Measurements from ENCODE around the gene KCNMA1.

KCNMA1 gene

DNA sequence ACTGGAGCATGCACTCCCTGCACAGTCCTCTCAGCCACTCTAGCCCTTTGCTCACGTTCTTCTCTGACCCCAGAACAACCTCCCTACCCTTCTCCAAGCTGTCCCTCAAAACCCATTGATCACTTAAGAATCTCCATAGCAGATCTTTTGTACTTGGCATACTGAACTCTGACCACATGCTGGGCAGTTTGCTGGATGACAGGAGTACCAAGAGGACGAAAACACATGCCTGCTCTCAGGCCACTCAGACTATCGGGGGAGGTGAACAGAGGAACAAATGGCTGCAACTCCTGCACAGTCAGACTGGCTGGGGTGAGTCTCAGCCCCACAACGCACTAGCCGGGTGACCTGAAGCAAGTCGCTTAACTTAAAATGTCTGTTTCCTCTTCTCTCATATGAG, 52.7 kb downstream of the KCNMA1 start:
- Histone ChIP-seq H4K20me1 (peaks cover 0 to 33% (median 0%) of the 10 kb centered on the region in 11 experiments; a peak in 2 of 22 replicates), H3K27ac (no peak overlapping the region), H3K4me1 (peaks cover 0 to 34% (median 14%) of the 10 kb centered on the region in 10 experiments; a peak in 15 of 20 replicates), H3K4me3 (no peak overlapping the region), H3K36me3 (peaks cover 0 to 7% (median 0%) of the 10 kb centered on the region in 11 experiments; a peak in 1 of 22 replicates), H3K9me3 (replicated peaks in 1 of 11) (peaks cover 0 to 14% (median 0%) of the 10 kb centered on the region in 11 experiments; a peak in 2 of 22 replicates), H3K4me2 (no peak overlapping the region), H3K27me3 (no peaks in the 10 kb centered on the region), H3K9ac (no peak overlapping the region)
- TF ChIP-seq Cebpa-rat (IDR thresholded peaks at IDR 0.05) = no peak

GRCh38 chr10:77583527-77583926, 54.1 kb downstream of the KCNMA1 start:
- H4K20me1 ChIP-seq = peaks cover 0 to 35% (median 0%) of the 10 kb centered on the region in 11 experiments; a peak in 2 of 22 replicates
- H3K4me1 ChIP-seq = peaks cover 0 to 34% (median 14%) of the 10 kb centered on the region in 10 experiments; a peak in 18 of 20 replicates
- no peak for TF ChIP-seq Cebpa-rat (IDR thresholded peaks at IDR 0.05)
- no peak overlapping the region for H3K9ac ChIP-seq
- no peaks in the 10 kb centered on the region for H3K27me3 ChIP-seq
- H3K36me3 ChIP-seq = no peaks in the 10 kb centered on the region
- H3K9me3 ChIP-seq (replicated peaks in 1 of 11) = 0 out of 22 replicates have a peak, but pooled peaks cover 0 to under 1% (median 0%) of the 10 kb centered on the region in 11 experiments
- peak overlapping the region in 6 of 11 experiments; percentile 12 to 88 (median 62); a peak in 9 of 22 replicates for H3K4me2 ChIP-seq
- H3K27ac ChIP-seq = peak overlapping the region in 2 of 11 experiments; percentile 22 to 53; a peak in 1 of 22 replicates
- H3K4me3 ChIP-seq = no peak overlapping the region

GRCh38 chr10:77582710-77583115, 54.9 kb downstream of the KCNMA1 start:
- Histone ChIP-seq H3K27ac (peak overlapping the region in 4 of 11 experiments; percentile 16 to 53 (median 26); a peak in 4 of 22 replicates), H3K9me3 (replicated peaks in 1 of 11) (no peaks in the 10 kb centered on the region), H4K20me1 (peaks cover 0 to 29% (median 0%) of the 10 kb centered on the region in 11 experiments; a peak in 2 of 22 replicates), H3K27me3 (no peaks in the 10 kb centered on the region), H3K4me3 (no peak overlapping the region), H3K36me3 (no peaks in the 10 kb centered on the region), H3K9ac (no peak overlapping the region), H3K4me1 (peaks cover 0 to 34% (median 17%) of the 10 kb centered on the region in 10 experiments; a peak in 18 of 20 replicates), H3K4me2 (peak overlapping the region in 10 of 11 experiments; percentile 2 to 88 (median 44); a peak in 17 of 22 replicates)
- no peak for TF ChIP-seq Cebpa-rat (IDR thresholded peaks at IDR 0.05)

GRCh38 chr10:77581738-77582137, 55.9 kb downstream of the KCNMA1 start:
- H3K4me3 ChIP-seq = no peak overlapping the region
- H3K9ac ChIP-seq = no peak overlapping the region
- H4K20me1 ChIP-seq = peaks cover 0 to 20% (median 0%) of the 10 kb centered on the region in 11 experiments; a peak in 2 of 22 replicates
- H3K27me3 ChIP-seq = no peaks in the 10 kb centered on the region
- no peak overlapping the region for H3K27ac ChIP-seq
- H3K4me2 ChIP-seq = no peak overlapping the region
- TF ChIP-seq Cebpa-rat (IDR thresholded peaks at IDR 0.05) = no peak
- no peaks in the 10 kb centered on the region for H3K36me3 ChIP-seq
- no peaks in the 10 kb centered on the region for H3K9me3 ChIP-seq (replicated peaks in 1 of 11)
- peaks cover 0 to 27% (median 18%) of the 10 kb centered on the region in 10 experiments; a peak in 18 of 20 replicates for H3K4me1 ChIP-seq

DNA sequence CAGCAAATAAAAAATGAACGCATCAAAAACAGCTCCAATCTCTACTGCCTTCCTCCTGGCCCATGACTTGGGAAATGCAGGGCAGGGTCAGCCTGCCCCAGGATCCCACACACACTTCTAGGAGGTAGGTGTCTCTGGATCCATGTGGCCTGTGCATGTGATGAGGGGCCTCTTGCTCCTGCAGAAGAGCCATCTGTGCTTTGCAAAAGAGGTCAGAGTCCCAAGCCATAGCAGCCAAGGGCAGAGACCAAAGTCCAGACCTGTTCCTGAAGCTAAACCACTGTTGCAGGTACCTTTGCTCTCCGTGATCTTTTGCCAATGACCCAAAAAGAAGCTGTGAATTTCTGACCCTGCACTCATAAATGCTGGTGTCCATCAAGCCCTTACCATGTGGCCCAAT, 57.1 kb downstream of the KCNMA1 start:
- H3K9me3 ChIP-seq (replicated peaks in 1 of 11) = no peaks in the 10 kb centered on the region
- H4K20me1 ChIP-seq = peaks cover 0 to 23% (median 0%) of the 10 kb centered on the region in 11 experiments; a peak in 1 of 22 replicates
- H3K4me1 ChIP-seq = peaks cover 0 to 27% (median 18%) of the 10 kb centered on the region in 10 experiments; a peak in 18 of 20 replicates
- H3K4me2 ChIP-seq = no peak overlapping the region
- no peak for TF ChIP-seq Cebpa-rat (IDR thresholded peaks at IDR 0.05)
- no peak overlapping the region for H3K9ac ChIP-seq
- no peak overlapping the region for H3K27ac ChIP-seq
- H3K36me3 ChIP-seq = no peaks in the 10 kb centered on the region
- no peaks in the 10 kb centered on the region for H3K27me3 ChIP-seq
- no peak overlapping the region for H3K4me3 ChIP-seq

DNA sequence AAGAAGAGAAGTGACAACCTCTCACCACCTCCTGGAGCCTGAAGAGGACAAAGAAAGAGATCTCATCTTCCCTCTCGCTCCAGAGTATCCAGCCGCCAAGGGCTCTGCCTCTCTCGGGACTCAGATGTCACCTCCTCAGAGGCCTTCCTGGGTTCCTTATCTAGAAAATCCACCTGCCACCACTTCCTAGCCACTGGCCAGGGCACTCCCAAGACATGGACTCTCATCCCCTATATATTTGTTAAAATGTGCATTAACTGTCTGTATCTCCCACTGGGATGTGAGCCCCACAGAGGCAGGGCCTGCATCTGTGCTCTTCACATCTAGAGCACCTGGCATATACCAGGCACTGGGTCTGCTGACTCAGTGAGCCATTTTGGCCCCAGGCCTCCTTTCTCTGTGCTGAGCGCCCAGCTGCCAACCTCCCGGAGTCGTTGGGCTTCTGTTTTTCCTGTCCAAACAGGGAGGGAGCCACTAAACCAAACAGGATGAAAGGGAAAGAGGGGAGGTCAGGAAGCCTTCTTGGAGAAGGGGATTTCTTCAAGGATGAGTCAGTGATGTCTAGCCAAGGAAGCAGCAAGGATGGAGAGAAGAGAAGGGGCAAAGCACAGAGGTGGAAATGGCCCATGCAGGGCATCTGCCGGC, 58.9 kb downstream of the KCNMA1 start:
- Histone ChIP-seq H3K4me3 (no peak overlapping the region), H3K27ac (no peak overlapping the region), H3K4me2 (peak overlapping the region in 3 of 11 experiments; percentile 2 to 38 (median 25); a peak in 2 of 22 replicates), H3K27me3 (no peaks in the 10 kb centered on the region), H3K9ac (no peak overlapping the region), H3K36me3 (no peaks in the 10 kb centered on the region), H3K9me3 (replicated peaks in 1 of 11) (no peaks in the 10 kb centered on the region), H3K4me1 (peaks cover 0 to 22% (median 16%) of the 10 kb centered on the region in 10 experiments; a peak in 18 of 20 replicates), H4K20me1 (peaks cover 0 to 28% (median 0%) of the 10 kb centered on the region in 11 experiments; a peak in 2 of 22 replicates)
- no peak for TF ChIP-seq Cebpa-rat (IDR thresholded peaks at IDR 0.05)

GRCh38 chr10:77577666-77578229, 59.9 kb downstream of the KCNMA1 start:
- no peak overlapping the region for H3K27ac ChIP-seq
- peaks cover 0 to 28% (median 0%) of the 10 kb centered on the region in 11 experiments; a peak in 2 of 22 replicates for H4K20me1 ChIP-seq

GRCh38 chr10:77576444-77577032, 61.1 kb downstream of the KCNMA1 start:
- Histone ChIP-seq H3K36me3 (no peaks in the 10 kb centered on the region), H4K20me1 (peaks cover 0 to 29% (median 0%) of the 10 kb centered on the region in 11 experiments; a peak in 2 of 22 replicates), H3K4me1 (peaks cover 0 to 17% (median 0%) of the 10 kb centered on the region in 10 experiments; a peak in 6 of 20 replicates), H3K4me3 (no peak overlapping the region), H3K4me2 (0 out of 22 replicates have a peak overlapping the region, but pooled peaks of 1 of the 11 experiments have one; percentile 6), H3K9me3 (replicated peaks in 1 of 11) (no peaks in the 10 kb centered on the region), H3K27ac (no peak overlapping the region), H3K27me3 (no peaks in the 10 kb centered on the region), H3K9ac (no peak overlapping the region)
- no peak for TF ChIP-seq Cebpa-rat (IDR thresholded peaks at IDR 0.05)

More at GRCh38 chr10:77577666-77578229, 59.9 kb downstream of the KCNMA1 start:
- H3K4me1 ChIP-seq = peaks cover 0 to 20% (median 6%) of the 10 kb centered on the region in 10 experiments; a peak in 18 of 20 replicates
- no peak overlapping the region for H3K4me3 ChIP-seq
- H3K36me3 ChIP-seq = no peaks in the 10 kb centered on the region
- TF ChIP-seq Cebpa-rat (IDR thresholded peaks at IDR 0.05) = no peak
- H3K27me3 ChIP-seq = no peaks in the 10 kb centered on the region
- H3K9me3 ChIP-seq (replicated peaks in 1 of 11) = no peaks in the 10 kb centered on the region
- H3K9ac ChIP-seq = no peak overlapping the region
- peak overlapping the region in 4 of 11 experiments; percentile 7 to 38 (median 18); a peak in 4 of 22 replicates for H3K4me2 ChIP-seq

All from BLaER1 treated with 17β-estradiol and CSF1 and Interleukin-3, amounts not matched to agents 10 nM and 100 nM (cell line).